GM12872 (cell line): ENCODE measurements around the gene AKAP6.

Source experiments
- TF ChIP-seq, protein P1 (sequence below): IDR thresholded peaks from 3 replicates; pipeline ENCODE4 v1.5.1; 2011; ENCODE audit warnings: low read depth, mild to moderate bottlenecking, low read length, moderate library complexity; ENCODE audit not compliant: insufficient read depth

AKAP6 gene

DNA sequence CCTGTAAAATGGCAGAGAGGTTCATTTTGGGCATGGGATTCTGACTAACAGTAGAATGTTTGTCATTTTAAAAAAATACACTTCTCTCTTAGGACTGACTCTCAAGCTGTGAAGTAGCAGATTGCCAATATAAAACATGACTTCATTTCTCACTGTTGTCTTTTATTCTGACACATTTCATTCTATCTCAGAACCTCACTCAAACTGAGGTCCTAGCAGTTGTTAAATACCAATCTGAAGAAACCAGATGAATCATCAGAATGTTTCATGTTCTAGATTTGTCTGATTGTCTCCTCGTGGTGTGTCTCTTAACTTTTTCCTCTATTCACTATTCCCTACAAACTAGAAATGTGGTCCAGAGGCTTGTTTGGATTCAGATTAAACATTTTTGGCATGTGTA, 333.1 kb downstream of the AKAP6 start:
- TF ChIP-seq, protein P1, sequence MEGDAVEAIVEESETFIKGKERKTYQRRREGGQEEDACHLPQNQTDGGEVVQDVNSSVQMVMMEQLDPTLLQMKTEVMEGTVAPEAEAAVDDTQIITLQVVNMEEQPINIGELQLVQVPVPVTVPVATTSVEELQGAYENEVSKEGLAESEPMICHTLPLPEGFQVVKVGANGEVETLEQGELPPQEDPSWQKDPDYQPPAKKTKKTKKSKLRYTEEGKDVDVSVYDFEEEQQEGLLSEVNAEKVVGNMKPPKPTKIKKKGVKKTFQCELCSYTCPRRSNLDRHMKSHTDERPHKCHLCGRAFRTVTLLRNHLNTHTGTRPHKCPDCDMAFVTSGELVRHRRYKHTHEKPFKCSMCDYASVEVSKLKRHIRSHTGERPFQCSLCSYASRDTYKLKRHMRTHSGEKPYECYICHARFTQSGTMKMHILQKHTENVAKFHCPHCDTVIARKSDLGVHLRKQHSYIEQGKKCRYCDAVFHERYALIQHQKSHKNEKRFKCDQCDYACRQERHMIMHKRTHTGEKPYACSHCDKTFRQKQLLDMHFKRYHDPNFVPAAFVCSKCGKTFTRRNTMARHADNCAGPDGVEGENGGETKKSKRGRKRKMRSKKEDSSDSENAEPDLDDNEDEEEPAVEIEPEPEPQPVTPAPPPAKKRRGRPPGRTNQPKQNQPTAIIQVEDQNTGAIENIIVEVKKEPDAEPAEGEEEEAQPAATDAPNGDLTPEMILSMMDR: no peak

DNA sequence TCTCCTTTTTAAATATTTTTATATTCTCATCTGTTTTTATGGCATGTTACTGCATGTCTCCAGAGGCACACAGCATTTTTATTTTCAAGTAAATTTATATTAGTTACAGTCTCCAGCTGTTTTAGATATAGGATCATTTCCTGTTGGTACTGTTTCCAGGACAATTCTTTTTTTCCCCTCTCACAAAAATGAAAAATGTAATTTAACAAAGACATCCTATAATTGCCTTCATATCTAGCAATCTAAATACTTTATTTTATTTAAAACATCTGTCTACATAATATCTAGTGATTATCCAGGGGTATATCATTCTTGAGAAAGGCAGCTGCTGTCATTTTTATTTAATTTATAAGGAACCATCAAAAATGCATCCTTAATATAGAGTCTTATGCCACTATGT, 337.2 kb downstream of the AKAP6 start:
- TF ChIP-seq, protein P1: no peak

DNA sequence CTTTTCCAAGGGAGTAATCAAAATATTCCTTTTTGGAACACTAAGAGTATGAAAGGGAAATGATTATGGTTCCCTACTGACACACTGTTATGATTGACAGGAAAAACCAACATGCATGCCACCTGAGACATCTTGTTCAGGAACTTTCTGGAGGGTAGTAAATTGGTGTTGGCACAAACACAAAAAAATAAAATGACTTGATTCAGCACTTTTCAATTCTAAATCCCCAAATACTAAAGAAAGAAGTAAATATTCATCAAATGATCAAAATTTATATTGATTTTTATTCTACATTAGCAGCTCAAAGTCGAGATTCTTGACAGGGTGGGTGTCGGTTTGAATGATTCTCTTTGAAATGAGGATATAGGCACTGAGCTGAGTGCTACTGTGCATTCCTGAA, 338.2 kb downstream of the AKAP6 start:
- TF ChIP-seq, protein P1: no peak

DNA sequence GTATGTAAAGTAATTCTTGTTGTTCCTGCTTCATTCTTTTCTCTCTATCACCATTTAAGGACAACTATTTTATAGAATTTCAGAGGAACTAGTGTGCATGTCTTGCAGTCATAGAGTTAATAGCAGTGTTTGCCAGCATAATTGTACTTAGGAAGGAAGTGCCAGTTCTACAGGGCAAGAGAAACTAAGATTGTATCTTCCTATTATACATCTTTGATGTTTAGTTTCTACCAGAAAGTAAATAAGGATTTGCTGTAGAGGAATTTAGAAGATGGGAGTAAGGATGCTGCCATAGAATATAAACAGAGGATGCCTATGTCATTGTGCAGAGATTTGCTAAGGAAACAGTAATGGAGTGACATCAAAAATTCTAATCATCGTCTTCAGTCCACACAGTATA, 338.7 kb downstream of the AKAP6 start:
- TF ChIP-seq, protein P1: no peak

DNA sequence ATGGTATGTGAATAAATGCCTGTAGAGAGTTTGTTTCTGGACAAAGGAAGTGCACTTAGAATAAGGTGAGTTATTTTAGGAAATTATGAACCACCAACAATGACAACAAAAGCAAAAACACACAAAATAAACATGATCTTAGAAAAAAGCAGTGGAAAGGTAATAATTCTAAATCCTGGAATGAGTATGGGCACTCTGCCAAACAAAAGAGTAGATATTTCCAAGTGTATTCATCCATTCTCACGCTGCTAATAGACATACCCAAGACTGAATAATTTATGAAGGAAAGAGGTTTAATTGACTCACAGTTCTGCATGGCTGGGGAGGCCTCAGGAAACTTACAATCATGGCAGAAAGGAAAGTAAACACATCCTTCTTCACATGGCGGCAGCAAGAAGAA, 340.3 kb downstream of the AKAP6 start:
- TF ChIP-seq, protein P1: no peak

DNA sequence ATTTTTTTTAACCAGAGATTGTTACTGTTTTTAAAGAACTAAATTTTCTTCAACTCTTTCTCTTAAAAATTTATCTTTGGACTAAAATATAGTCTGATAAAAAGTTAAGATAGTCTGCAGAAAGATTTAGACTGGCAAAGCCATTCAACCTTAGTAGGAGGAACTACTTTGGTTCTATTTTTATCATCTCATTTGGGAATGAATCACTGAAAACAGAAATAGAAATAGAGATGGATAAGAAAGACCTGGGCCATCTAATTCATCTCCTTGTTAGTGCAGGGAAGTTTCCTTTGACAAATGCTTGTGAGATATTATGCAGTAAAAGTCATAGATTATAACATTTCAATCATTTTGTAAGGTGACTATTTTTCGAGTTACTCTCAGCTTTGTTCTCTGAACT, 346.3 kb downstream of the AKAP6 start:
- TF ChIP-seq, protein P1: no peak

DNA sequence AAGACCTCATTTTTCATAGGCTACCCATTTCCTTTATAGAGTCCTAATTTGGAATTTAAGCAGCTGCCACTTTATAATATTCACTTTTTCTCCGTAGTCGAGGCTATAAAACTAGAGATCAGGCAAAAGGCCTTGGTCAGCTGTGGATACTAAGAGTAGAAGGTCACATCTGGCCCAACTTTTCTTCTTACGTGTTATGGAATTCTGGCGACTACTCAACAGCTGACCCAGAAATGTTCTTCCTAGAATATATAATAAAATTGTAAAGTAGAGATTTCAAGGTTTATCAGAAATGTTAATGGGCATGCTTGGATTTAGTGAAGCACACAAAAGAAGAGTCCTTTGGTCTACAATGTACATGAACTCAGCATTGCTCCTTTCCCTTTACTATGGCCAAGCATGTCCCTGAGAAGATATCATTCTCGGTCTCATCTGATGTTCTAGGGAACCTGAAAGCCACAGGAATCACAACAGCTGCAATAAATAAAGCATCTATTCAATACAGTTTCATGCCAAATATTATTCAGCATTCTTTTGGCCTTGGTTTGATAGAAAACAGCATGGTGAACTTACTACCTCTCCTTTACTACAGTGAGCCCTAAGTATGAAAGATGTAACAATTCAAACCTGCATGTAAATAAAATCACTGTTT, 348.2 kb downstream of the AKAP6 start:
- TF ChIP-seq, protein P1: no peak
